HG02943 (cell line): ENCODE results near the gene IFIH1.

Experiments
- ATAC-seq: cut with Tn5 transposase; IDR thresholded peaks from one replicate; pipeline ENCODE4 v1.9.1; 2021; ENCODE audit warnings: mild to moderate bottlenecking, low read depth, moderate library complexity; ENCODE audit not compliant: unreplicated experiment

IFIH1 gene

GRCh38 chr2:162318328-162319180 lies at the start of gene IFIH1:
Gene IFIH1 (minus strand): TSS chr2:162318684. CDS start chr2:162318307, 377 bp downstream.
- peak; percentile 81 for ATAC-seq

DNA sequence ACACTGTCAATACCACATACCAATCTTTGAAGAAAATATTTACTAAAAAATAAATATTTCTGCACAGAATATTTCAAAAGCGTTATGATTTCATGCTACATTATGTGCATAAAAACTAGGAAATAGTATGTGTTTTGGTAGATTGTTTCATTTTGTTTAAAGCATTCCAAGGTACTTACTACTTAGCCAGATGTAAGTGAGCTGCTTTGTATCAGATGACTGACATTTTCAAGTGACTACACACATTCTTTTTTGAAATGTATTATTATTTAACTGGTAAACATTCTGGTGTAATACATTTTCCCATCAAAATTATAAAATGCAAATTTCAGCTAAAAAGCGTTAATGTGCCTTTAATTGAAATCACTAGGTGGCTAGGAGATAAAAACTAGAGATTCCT lies 46.9 kb upstream of the IFIH1 start:
- no peak for ATAC-seq

- no peak for ATAC-seq
Observed at GRCh38 chr2:162344617-162344950, 26.1 kb upstream of the IFIH1 start.

- ATAC-seq = peak; percentile 100
Observed at GRCh38 chr2:162343824-162344616, 25.5 kb upstream of the IFIH1 start, which contains the start of gene GCA. Gene GCA (plus strand): TSS chr2:162344132. CDS start chr2:162344249, 117 bp downstream.

DNA sequence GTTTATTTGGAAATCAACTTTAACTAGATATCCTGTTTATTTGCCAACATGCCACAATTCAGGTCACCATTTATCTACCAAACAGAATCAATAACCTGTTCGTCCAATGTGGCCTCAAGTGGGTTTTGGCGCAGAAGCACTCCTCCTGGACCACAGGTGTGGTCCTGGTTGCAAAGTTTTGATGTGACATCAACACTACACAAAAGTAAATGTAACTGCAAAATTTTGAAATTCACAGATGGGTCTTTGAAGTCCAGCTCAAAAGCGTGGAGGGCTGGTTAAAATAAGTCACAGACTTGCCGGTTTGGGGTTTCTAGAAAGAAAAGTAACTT lies 25.0 kb upstream of the IFIH1 start:
- no peak for ATAC-seq

DNA sequence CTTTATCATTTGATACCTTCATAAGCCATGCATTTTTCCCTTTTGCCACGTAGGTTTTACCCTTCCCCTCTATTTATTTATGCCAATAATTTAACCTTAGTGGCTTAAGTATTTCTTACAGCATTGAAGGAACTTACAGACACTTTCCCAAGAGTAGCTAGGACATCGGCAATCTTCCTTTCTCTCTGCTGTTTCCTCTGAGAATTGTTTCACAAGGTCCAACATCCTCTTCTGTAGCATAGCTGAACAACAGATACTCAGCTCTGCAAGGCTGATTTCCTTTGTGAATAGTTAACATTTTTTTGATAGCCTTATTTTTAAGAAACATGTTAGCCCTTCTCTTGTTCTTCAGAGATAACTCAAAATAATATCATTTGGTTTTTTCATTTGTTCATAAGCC lies 24.4 kb upstream of the IFIH1 start:
- ATAC-seq = no peak

- ATAC-seq = no peak
Observed at GRCh38 chr2:162342321-162342720, 23.8 kb upstream of the IFIH1 start.

DNA sequence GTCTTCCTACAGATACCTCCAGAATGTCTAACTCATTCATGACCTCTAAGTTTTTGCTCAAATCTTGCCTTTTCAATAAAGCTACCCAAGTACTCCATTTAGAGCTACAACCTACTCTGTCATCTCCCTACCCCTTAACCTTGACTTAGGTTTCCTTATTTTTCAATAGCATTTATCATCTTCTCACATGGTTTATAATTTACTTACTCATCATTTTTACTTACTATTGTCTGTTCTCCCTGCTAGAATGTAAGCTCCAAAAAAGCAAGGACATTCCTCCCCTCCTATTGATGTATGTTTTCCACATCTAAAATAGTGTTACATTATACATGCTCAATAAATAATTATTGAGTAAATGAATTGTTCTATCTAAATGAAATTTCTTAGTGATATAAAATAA lies 22.3 kb upstream of the IFIH1 start:
- ATAC-seq = no peak

DNA sequence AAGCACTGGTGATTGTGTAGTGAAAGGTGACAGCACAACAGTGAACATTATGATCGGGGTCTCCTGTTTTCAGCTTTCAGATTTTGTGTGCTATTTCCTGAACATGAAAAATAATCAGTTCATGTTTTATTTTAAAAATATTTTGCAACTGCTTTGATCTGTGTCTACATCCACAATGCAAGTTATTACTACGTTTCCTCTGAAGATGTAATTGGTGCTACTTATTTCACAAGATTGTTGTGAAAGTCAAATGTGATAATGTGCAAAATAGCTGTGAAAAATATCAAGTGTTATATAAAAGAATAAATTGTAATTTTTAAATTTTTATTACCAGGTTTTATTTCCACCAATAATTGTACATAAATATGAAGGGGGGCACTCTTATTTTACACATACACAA lies 19.4 kb upstream of the IFIH1 start:
- no peak for ATAC-seq

DNA sequence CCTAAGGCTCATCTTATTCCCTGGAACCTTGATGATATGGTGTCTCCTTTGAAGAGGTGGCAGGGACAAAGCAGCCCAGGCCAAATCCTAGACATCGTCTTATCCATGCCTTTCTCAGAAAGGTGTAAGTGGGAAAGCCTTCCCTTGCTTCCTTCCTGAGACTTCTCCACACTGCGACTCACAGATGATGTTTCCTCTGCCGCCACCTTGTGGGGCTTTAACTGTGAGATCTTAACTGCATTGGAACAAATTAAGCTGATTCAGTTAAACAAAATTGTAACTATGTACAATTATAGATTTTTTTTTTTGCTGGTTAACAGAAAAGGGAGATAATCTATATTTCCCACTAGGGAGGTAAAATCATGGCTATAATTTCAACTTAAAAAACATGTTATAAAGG lies 15.5 kb upstream of the IFIH1 start:
- ATAC-seq = peak; percentile 64

DNA sequence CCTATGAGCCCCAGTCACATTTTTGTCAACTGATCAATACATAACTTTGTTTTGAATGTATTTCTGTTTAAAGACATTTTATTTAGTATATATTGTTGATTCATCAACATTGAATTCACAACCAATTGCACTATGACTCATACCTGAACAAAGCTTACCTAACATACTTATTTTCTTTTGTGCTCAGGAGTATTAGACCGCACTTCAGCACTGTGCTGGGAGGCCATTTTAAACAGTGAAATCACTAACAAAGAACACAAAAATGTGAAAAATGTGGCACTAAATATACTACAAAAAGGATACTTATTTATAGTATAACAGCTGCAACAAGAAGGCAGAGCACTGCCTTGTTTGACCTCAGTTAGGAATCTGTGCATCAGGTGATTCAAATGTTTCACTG lies 12.4 kb upstream of the IFIH1 start:
- no peak for ATAC-seq

DNA sequence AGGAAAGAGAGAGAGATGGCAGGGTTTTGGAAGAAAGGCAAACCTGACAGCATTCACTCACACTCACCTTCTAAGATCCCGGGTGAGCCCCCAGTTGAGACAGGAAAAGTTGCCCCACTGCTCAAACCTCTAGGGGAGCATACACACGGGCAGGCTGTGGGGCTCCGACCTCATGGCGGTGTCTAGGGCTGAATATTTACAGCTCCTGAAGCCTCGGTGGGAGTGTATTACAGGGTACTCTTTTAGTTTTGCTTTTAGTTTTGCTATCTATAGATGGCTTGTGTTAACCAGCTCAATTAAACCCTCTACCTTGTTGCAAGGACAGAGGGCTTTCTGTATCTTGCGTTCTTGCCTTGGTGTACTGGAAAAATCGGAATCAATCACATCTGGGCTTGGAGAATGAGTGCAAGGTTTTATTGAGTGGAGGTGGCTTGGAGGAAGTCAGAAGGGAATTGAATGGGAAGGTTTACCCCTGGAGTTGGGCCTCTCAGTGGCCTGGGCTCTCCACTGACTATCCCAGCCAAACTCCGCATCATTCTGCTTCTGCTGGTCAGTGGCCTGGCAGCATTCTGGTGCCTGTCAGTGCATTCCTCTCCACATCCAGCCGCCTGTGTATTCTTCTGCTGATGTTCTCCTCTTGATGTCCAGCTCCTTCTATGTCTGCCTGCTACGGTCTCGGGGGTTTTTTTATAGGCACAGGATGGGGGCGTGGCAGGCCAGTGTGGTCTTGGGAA lies 10.1 kb upstream of the IFIH1 start:
- ATAC-seq = peak; percentile 88

- no peak for ATAC-seq
Observed at GRCh38 chr2:162327806-162328205, 9.3 kb upstream of the IFIH1 start.

DNA sequence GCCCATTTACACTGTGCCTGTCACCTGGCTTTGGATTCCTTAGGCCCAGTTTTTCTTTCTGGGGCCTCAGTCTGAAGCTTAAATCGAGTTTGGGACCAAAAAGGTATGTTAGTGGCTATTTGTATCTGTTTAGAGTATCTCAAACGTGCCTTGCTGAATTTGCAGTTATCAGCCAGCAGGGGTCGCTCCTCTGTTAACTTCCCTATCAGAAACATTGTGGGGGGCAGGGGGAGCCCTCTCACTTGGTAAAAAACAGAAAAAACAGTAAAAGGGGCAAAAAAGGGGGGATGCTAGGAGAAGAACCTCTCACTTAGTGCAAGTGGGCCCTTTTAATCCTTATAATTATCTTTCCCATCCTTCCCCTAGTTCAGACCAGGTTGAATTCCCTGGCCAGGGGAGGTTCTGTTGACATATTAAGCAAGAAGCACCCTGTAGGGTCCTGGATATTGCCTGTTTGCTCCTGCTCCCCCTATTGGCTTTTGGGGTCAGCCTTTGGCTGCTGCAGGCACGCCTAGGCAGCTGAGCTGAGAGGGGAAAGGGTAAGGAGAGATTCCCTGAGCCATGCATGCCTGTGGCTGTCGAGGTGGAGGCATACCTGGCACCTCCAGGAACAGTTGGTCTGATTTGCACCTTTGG lies 8.8 kb upstream of the IFIH1 start:
- ATAC-seq = no peak

DNA sequence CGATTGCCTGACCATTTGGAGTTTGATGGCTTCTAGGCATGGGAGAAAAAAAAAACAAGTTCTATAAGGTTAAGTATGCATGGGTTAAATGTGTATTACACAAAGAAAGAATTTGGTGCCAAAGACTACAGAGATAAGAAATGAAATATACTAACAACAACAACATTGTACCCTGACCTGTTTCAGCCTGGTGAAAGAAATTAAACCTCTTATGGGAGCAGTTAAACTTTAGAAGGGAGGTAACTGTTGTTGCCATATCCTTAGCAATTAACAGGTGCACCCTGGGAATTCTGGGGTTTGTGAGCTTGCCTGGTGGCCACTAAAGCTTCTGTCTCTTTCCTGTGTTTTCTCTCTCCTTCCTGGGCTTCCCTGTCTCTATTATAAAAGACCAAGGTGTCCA lies 6.5 kb upstream of the IFIH1 start:
- ATAC-seq = no peak

- ATAC-seq = no peak
Observed at GRCh38 chr2:162320864-162321517, 2.5 kb upstream of the IFIH1 start.

GRCh38 chr2:162317861-162318327 lies 590 bp downstream of the IFIH1 start:
- peak; percentile 10 for ATAC-seq

GRCh38 chr2:162317058-162317742 lies 1.3 kb downstream of the IFIH1 start:
- ATAC-seq = no peak

- ATAC-seq = no peak
Observed at GRCh38 chr2:162316590-162316989, 1.9 kb downstream of the IFIH1 start.

GRCh38 chr2:162315938-162316337 lies 2.5 kb downstream of the IFIH1 start:
- ATAC-seq = no peak
